ENCODE results near the gene EFNB3.

GRCh38 chr17:7720125-7720524 lies 15.1 kb downstream of the EFNB3 start:
- TF ChIP-seq GATA2 (IDR thresholded peaks at IDR 0.05; ENCODE audit: low read depth, low read length) (no peak), GATA3 (IDR thresholded peaks at IDR 0.05; ENCODE audit: low read depth, low read length) (no peak)
